ENCODE measurements around the gene ATP6V1C2.
"Not testable (repeated sequence)": the region's sequence is repeated elsewhere in the genome, so short reads cannot be mapped to it uniquely, and the experiment has no call there.

The ATP6V1C2 gene

GRCh38 chr2:10765914-10766313 is 44.5 kb downstream of the ATP6V1C2 start:
- DNase-seq (ENCODE audit: low read depth in 1 of 2, low spot score in 1 of 2), result no peak

GRCh38 chr2:10768063-10768507 is 46.7 kb downstream of the ATP6V1C2 start:
- no peak for DNase-seq (ENCODE audit: low read depth in 1 of 2, low spot score in 1 of 2)

- no peak for DNase-seq (ENCODE audit: low read depth in 1 of 2, low spot score in 1 of 2)
These were observed 49.7 kb downstream of the ATP6V1C2 start for GRCh38 chr2:10770956-10771750.

GRCh38 chr2:10771786-10772185 is 50.4 kb downstream of the ATP6V1C2 start:
- no peak for DNase-seq (ENCODE audit: low read depth in 1 of 2, low spot score in 1 of 2)

- no peak for DNase-seq (ENCODE audit: low read depth in 1 of 2, low spot score in 1 of 2)
These were observed 50.9 kb downstream of the ATP6V1C2 start for GRCh38 chr2:10772201-10772867.

GRCh38 chr2:10772868-10773215 is 51.4 kb downstream of the ATP6V1C2 start:
- DNase-seq (ENCODE audit: low read depth in 1 of 2, low spot score in 1 of 2), result no peak

- no peak for DNase-seq (ENCODE audit: low read depth in 1 of 2, low spot score in 1 of 2)
These were observed 52.5 kb downstream of the ATP6V1C2 start for GRCh38 chr2:10773821-10774341.

GRCh38 chr2:10774394-10774793 is 53.0 kb downstream of the ATP6V1C2 start:
- no peak for DNase-seq (ENCODE audit: low read depth in 1 of 2, low spot score in 1 of 2)

- DNase-seq (ENCODE audit: low read depth in 1 of 2, low spot score in 1 of 2), result no peak
These were observed 53.8 kb downstream of the ATP6V1C2 start for GRCh38 chr2:10775021-10775780.

GRCh38 chr2:10775831-10776230 is 54.4 kb downstream of the ATP6V1C2 start:
- no peak for DNase-seq (ENCODE audit: low read depth in 1 of 2, low spot score in 1 of 2)

- DNase-seq (ENCODE audit: low read depth in 1 of 2, low spot score in 1 of 2), result no peak
These were observed 55.0 kb downstream of the ATP6V1C2 start for GRCh38 chr2:10776231-10776977.

GRCh38 chr2:10777111-10777841 is 55.8 kb downstream of the ATP6V1C2 start:
- DNase-seq (ENCODE audit: low read depth in 1 of 2, low spot score in 1 of 2), result no peak

GRCh38 chr2:10777842-10778723 is 56.7 kb downstream of the ATP6V1C2 start:
- no peak for DNase-seq (ENCODE audit: low read depth in 1 of 2, low spot score in 1 of 2)

GRCh38 chr2:10778724-10779115 is 57.3 kb downstream of the ATP6V1C2 start:
- no peak for DNase-seq (ENCODE audit: low read depth in 1 of 2, low spot score in 1 of 2)

GRCh38 chr2:10779776-10780490 is 58.5 kb downstream of the ATP6V1C2 start:
- no peak for DNase-seq (ENCODE audit: low read depth in 1 of 2, low spot score in 1 of 2)

- DNase-seq (ENCODE audit: low read depth in 1 of 2, low spot score in 1 of 2), result no peak
These were observed 59.0 kb downstream of the ATP6V1C2 start for GRCh38 chr2:10780491-10780820.

- DNase-seq (ENCODE audit: low read depth in 1 of 2, low spot score in 1 of 2), result not testable (repeated sequence)
These were observed 59.4 kb downstream of the ATP6V1C2 start for GRCh38 chr2:10780821-10781220.

GRCh38 chr2:10781746-10782145 is 60.3 kb downstream of the ATP6V1C2 start:
- no peak for DNase-seq (ENCODE audit: low read depth in 1 of 2, low spot score in 1 of 2)

- DNase-seq (ENCODE audit: low read depth in 1 of 2, low spot score in 1 of 2), result no peak
These were observed 62.0 kb downstream of the ATP6V1C2 start for GRCh38 chr2:10783421-10783820.
